Measurements from ENCODE around the gene MCTP1.

The MCTP1 gene

GRCh38 chr5:95045181-95045965 lies 239.5 kb downstream of the MCTP1 start:
- H3K4me1 Mint-ChIP-seq (ENCODE audit: low read depth), result no peaks in the 10 kb centered on the region
- DNase-seq, result no peak

GRCh38 chr5:95044096-95044495 lies 240.8 kb downstream of the MCTP1 start:
- H3K9me3 Mint-ChIP-seq, result no peaks in the 10 kb centered on the region
- H3K27me3 Mint-ChIP-seq, result no peaks in the 10 kb centered on the region
- H3K4me1 Mint-ChIP-seq (ENCODE audit: low read depth), result no peaks in the 10 kb centered on the region
- no peak overlapping the region for H3K4me3 Mint-ChIP-seq
- no peak for DNase-seq
- no peak overlapping the region for H3K27ac Mint-ChIP-seq
- no peaks in the 10 kb centered on the region for H3K36me3 Mint-ChIP-seq (ENCODE audit: low read depth)

More at GRCh38 chr5:95045181-95045965, 239.5 kb downstream of the MCTP1 start:
- Mint-ChIP-seq H3K4me3 (no peak overlapping the region), H3K27me3 (no peaks in the 10 kb centered on the region), H3K27ac (no peak overlapping the region), H3K36me3 (ENCODE audit: low read depth) (no peaks in the 10 kb centered on the region), H3K9me3 (no peaks in the 10 kb centered on the region)

GRCh38 chr5:95043648-95044047 lies 241.2 kb downstream of the MCTP1 start:
- Mint-ChIP-seq H3K27me3 (no peaks in the 10 kb centered on the region), H3K36me3 (ENCODE audit: low read depth) (no peaks in the 10 kb centered on the region), H3K4me1 (ENCODE audit: low read depth) (no peaks in the 10 kb centered on the region), H3K9me3 (peaks cover 2% of the 10 kb centered on the region), H3K27ac (no peak overlapping the region), H3K4me3 (no peak overlapping the region)
- DNase-seq, result no peak

- Mint-ChIP-seq H3K4me3 (no peak overlapping the region), H3K9me3 (peaks cover 2% of the 10 kb centered on the region), H3K27me3 (no peaks in the 10 kb centered on the region), H3K36me3 (ENCODE audit: low read depth) (no peaks in the 10 kb centered on the region), H3K4me1 (ENCODE audit: low read depth) (no peaks in the 10 kb centered on the region), H3K27ac (no peak overlapping the region)
- no peak for DNase-seq
These were observed 241.7 kb downstream of the MCTP1 start for GRCh38 chr5:95043234-95043633.

GRCh38 chr5:95042037-95042436 lies 242.9 kb downstream of the MCTP1 start:
- H3K27ac Mint-ChIP-seq, result no peak overlapping the region
- H3K36me3 Mint-ChIP-seq (ENCODE audit: low read depth), result no peaks in the 10 kb centered on the region
- peaks cover 4% of the 10 kb centered on the region for H3K9me3 Mint-ChIP-seq
- DNase-seq, result no peak
- H3K4me1 Mint-ChIP-seq (ENCODE audit: low read depth), result no peaks in the 10 kb centered on the region
- no peaks in the 10 kb centered on the region for H3K27me3 Mint-ChIP-seq
- no peak overlapping the region for H3K4me3 Mint-ChIP-seq

GRCh38 chr5:95035891-95036685 lies 248.8 kb downstream of the MCTP1 start:
- no peak overlapping the region for H3K4me3 Mint-ChIP-seq
- no peaks in the 10 kb centered on the region for H3K4me1 Mint-ChIP-seq (ENCODE audit: low read depth)
- no peak overlapping the region for H3K27ac Mint-ChIP-seq
- peaks cover 16% of the 10 kb centered on the region for H3K9me3 Mint-ChIP-seq
- no peaks in the 10 kb centered on the region for H3K36me3 Mint-ChIP-seq (ENCODE audit: low read depth)
- DNase-seq, result no peak
- H3K27me3 Mint-ChIP-seq, result no peaks in the 10 kb centered on the region

- Mint-ChIP-seq H3K4me3 (no peak overlapping the region), H3K4me1 (ENCODE audit: low read depth) (no peaks in the 10 kb centered on the region)
- DNase-seq, result no peak
These were observed 252.1 kb downstream of the MCTP1 start for GRCh38 chr5:95032801-95033200.

GRCh38 chr5:95029569-95030366 lies 255.1 kb downstream of the MCTP1 start:
- no peaks in the 10 kb centered on the region for H3K36me3 Mint-ChIP-seq (ENCODE audit: low read depth)
- H3K27me3 Mint-ChIP-seq, result peaks cover 2% of the 10 kb centered on the region
- DNase-seq, result no peak
- H3K4me1 Mint-ChIP-seq (ENCODE audit: low read depth), result peaks cover 9% of the 10 kb centered on the region
- no peak overlapping the region for H3K27ac Mint-ChIP-seq
- H3K9me3 Mint-ChIP-seq, result peaks cover 12% of the 10 kb centered on the region
- no peak overlapping the region for H3K4me3 Mint-ChIP-seq

More at GRCh38 chr5:95032801-95033200, 252.1 kb downstream of the MCTP1 start:
- Mint-ChIP-seq H3K9me3 (peaks cover 13% of the 10 kb centered on the region), H3K27ac (no peak overlapping the region), H3K27me3 (peaks cover 2% of the 10 kb centered on the region), H3K36me3 (ENCODE audit: low read depth) (no peaks in the 10 kb centered on the region)

- no peak for DNase-seq
- Mint-ChIP-seq H3K27me3 (peaks cover 2% of the 10 kb centered on the region), H3K36me3 (ENCODE audit: low read depth) (no peaks in the 10 kb centered on the region), H3K27ac (no peak overlapping the region), H3K9me3 (peaks cover 4% of the 10 kb centered on the region), H3K4me1 (ENCODE audit: low read depth) (peaks cover 13% of the 10 kb centered on the region), H3K4me3 (no peak overlapping the region)
These were observed 257.1 kb downstream of the MCTP1 start for GRCh38 chr5:95027775-95028174.

GRCh38 chr5:95027151-95027721 lies 257.7 kb downstream of the MCTP1 start:
- no peaks in the 10 kb centered on the region for H3K9me3 Mint-ChIP-seq
- DNase-seq, result no peak
- no peak overlapping the region for H3K27ac Mint-ChIP-seq
- peaks cover 2% of the 10 kb centered on the region for H3K27me3 Mint-ChIP-seq
- H3K36me3 Mint-ChIP-seq (ENCODE audit: low read depth), result no peaks in the 10 kb centered on the region
- H3K4me3 Mint-ChIP-seq, result no peak overlapping the region
- peaks cover 14% of the 10 kb centered on the region for H3K4me1 Mint-ChIP-seq (ENCODE audit: low read depth)

GRCh38 chr5:95026718-95027117 lies 258.2 kb downstream of the MCTP1 start:
- Mint-ChIP-seq H3K4me3 (no peak overlapping the region), H3K27ac (no peak overlapping the region), H3K9me3 (no peaks in the 10 kb centered on the region), H3K4me1 (ENCODE audit: low read depth) (peaks cover 14% of the 10 kb centered on the region), H3K27me3 (peaks cover 2% of the 10 kb centered on the region), H3K36me3 (ENCODE audit: low read depth) (no peaks in the 10 kb centered on the region)
- no peak for DNase-seq

GRCh38 chr5:95022967-95023695 lies 261.8 kb downstream of the MCTP1 start:
- no peak for DNase-seq
- H3K4me1 Mint-ChIP-seq (ENCODE audit: low read depth), result peaks cover 14% of the 10 kb centered on the region
- no peak overlapping the region for H3K27ac Mint-ChIP-seq

GRCh38 chr5:95020345-95020744 lies 264.5 kb downstream of the MCTP1 start:
- no peak overlapping the region for H3K27ac Mint-ChIP-seq
- peaks cover 3% of the 10 kb centered on the region for H3K27me3 Mint-ChIP-seq
- no peak overlapping the region for H3K4me3 Mint-ChIP-seq
- peaks cover 5% of the 10 kb centered on the region for H3K4me1 Mint-ChIP-seq (ENCODE audit: low read depth)
- DNase-seq, result no peak
- H3K36me3 Mint-ChIP-seq (ENCODE audit: low read depth), result no peaks in the 10 kb centered on the region
- H3K9me3 Mint-ChIP-seq, result no peaks in the 10 kb centered on the region

More at GRCh38 chr5:95022967-95023695, 261.8 kb downstream of the MCTP1 start:
- no peaks in the 10 kb centered on the region for H3K9me3 Mint-ChIP-seq
- H3K36me3 Mint-ChIP-seq (ENCODE audit: low read depth), result no peaks in the 10 kb centered on the region
- no peak overlapping the region for H3K4me3 Mint-ChIP-seq
- no peaks in the 10 kb centered on the region for H3K27me3 Mint-ChIP-seq

- H3K4me3 Mint-ChIP-seq, result no peak overlapping the region
- peaks cover 5% of the 10 kb centered on the region for H3K4me1 Mint-ChIP-seq (ENCODE audit: low read depth)
- H3K27ac Mint-ChIP-seq, result no peak overlapping the region
- H3K9me3 Mint-ChIP-seq, result no peaks in the 10 kb centered on the region
- no peaks in the 10 kb centered on the region for H3K36me3 Mint-ChIP-seq (ENCODE audit: low read depth)
- H3K27me3 Mint-ChIP-seq, result peaks cover 3% of the 10 kb centered on the region
- no peak for DNase-seq
These were observed 265.9 kb downstream of the MCTP1 start for GRCh38 chr5:95018946-95019345.
